NCI-H2107 treated with DMSO at 0.1 percent for 48 hours (cell line): ENCODE results near the gene MYO1G.
"Not testable (repeated sequence)": the region's sequence is repeated elsewhere in the genome, so short reads cannot be mapped to it uniquely, and the experiment has no call there.

Source experiments
- DNase-seq: peaks from one replicate; lab custom pipeline; 2025; ENCODE audit not compliant: unreplicated experiment; lab: John Stamatoyannopoulos, UW

Gene MYO1G

DNA sequence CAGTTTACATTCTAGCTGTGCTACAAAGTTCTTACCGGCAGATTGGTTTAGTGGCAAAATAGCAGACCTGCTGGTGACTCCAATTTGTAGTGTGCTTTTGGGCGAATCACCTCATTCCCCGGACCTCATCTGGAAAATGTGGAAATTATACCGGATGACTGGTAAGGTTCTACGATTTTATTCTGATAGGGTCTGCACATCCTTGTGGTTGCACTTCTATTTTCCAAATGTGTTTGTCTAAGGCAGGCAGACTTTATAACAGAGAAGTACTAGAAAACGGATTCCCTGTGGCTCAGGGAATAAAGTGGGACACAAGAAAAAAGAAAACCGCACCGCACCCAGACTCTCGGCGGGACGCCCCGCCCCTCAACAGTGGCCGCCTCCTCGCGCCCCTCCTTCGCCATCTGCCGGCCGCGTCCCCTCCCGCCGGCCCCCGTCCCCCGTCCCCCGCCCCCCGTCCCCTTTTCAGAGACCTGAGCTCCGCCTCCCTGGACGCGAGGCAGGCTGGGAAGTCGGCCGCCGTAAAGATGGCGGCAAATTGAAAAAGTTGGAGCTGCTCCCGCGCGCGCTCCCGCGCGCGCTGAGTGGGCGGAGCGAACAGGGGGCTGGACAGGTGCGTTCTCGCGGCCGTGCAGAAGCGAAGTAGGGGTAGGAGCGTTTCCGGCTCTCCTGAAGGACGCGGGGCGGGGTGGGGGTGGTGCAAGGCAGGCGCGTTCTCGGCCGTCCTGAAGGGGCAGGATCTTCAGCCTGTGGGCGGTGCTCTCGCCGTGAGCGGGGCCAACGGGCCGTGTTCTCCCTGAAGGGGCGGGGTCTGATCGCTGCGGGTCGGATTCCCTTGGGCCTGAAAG is 20.7 kb upstream of the MYO1G start:
- DNase-seq = peak; percentile 96

DNA sequence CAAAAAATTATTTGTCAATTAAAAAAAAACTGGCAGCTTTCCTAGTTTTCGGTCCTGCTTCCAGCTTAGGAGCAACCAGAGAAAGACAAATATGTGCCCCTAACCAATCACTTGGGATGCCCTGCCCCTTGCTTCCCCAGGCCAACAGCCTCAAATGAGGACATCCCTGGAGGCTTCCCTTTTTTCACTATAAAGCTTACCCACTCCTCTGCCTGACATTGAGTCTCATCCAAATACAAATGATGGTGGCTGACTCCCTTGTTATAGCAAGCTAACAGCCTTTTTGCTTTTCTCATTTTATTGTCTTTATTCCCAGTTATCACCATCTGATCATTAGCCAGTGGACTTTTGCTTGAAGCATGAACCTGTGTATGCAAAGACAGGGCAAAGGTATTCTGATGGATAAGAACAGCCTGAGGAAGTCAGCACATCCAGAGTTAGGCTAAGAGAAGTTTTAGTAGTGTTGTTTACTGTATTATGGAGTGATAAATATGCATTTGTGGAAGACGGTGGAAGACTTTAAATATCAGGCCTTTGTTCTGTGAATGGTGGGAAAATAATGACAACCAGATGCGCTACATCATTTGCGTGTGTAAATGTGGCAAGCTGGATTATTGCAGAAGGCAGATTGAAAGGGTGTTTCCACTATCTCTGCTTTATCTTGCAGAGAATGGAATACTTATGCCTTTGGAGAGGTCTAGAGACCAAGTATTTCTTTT is 19.5 kb upstream of the MYO1G start:
- no peak for DNase-seq

DNA sequence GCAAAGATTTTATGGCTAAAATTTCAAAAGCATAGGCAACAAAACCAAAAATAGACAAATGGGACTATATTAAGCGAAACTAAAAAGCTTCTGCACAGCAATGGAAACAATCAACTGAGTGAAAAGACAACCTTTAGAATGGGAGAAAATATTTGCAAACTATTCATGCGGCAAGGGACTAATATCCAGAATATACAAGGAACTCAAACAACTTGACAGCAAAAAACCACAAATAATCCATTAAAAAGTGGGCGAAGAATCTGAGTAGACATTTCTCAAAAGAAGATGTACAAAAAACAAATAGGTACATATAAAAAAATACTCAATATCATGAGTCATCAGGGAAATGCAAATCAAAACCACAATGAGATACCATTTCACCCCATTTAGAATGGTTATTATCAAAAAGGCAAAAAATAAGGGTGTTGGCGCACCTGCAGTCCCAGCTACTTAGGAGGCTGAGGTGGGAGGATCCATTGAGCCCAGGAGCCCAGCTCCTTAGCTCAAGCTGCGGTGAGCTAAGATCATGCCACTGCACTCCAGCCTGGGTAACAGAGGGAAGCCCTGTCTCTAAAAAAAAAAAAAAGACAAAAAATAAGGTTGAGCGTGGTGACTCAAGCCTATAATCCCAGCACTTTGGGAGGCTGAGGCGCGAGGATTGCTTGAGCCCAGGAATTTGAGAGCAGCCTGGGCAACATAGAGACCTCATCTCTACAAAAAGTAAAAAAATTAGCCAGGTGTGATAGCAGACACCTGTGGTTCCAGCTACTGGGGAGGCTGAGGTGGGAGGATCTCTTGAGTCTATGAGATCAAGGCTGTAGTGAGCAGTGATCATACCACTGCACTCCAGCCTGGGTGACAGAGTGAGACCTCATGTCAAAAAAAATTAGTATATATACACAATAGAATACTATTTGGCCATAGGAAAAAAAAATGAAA is 17.0 kb upstream of the MYO1G start:
- DNase-seq = no peak

DNA sequence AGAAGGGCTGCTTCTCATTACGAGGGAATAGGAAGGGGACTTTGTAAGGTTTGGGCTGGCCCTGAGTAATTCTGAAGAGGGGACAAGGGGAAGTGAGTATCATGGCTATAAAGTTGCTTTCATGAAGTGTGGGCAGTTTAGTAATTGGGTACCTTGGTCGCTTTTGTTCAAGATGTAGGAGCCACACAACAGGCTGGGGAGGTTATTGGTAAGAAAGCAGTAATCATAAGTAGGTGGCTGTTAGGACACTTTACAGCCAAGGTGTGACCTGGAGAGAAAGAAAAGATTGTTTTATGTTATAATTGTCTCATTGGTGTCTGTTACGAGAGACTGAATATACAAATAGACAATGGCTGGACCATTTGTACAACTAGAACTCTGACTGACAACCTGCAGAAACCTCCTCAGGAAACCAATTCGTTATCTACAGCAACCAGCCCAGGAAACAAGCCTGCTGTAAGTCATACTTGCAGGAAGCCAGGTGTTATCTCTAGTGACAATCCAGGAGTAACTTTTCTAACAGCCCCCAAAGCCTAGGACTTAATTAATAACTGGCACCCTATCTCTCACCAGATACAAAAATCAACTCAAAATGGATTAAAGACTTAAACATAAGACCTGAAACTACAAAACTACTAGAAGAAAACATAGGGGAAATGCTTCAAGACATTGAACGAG is 16.2 kb upstream of the MYO1G start:
- no peak for DNase-seq

GRCh38 chr7:44992004-44992795 is 13.4 kb upstream of the MYO1G start:
- DNase-seq = not testable (repeated sequence)

GRCh38 chr7:44990109-44991023 is 11.6 kb upstream of the MYO1G start:
- DNase-seq = no peak

GRCh38 chr7:44989132-44989531 is 10.3 kb upstream of the MYO1G start:
- DNase-seq = no peak

DNA sequence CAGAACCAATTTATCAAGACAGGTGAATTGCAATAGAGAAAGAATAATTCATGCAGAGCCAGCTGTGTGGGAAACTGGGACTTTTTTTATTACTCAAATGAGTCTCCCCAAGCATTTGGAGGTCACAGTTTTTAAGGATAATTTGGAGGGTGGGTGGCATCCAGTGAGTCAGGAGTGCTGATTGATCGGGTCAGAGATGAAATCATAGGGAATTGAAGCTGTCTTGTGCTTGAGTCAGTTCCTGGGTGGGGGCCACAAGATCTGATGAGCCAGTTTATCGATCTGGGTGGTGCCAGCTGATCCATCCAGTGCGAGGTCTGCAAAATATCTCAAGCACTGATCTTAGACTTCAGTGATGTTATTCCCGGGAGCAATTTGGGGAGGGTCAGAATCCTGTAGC is 9.9 kb upstream of the MYO1G start:
- no peak for DNase-seq

GRCh38 chr7:44987996-44988395 is 9.2 kb upstream of the MYO1G start:
- DNase-seq = no peak

DNA sequence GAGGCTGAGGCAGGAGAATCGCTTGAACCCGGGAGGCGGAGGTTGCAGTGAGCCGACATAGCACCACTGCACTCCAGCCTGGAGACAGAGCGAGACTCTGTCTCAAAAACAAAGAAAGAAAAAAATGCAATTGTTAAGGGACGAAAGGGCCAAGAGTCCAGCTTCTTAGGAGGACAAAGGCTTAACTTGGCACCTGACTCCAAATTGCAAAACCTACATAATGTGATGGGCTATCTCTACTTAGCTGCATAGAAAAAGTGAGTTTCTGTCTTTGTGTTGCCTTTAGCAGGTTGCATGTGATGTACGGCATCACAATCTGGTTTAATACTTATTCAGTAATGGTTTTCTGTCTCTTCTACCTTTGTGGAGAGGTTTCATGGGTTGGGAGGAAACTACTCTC is 8.6 kb upstream of the MYO1G start:
- DNase-seq = no peak

- DNase-seq = peak; percentile 84
Observed at GRCh38 chr7:44986218-44987053, 7.6 kb upstream of the MYO1G start.

DNA sequence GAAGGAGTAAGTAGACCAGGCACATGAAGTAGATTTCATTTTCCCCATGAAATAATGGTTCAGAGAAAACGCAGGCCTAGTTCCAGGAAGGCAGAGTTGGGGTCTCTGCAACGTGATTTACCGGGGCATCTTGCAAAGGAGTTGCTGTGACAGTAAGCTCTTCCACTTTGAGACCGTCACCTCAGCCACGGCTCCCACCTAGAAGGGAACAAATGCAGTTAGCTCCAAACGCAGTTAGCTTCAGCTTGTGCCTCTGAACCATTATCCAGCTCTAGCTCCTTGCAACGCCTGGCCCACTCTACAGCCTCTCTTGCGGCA is 7.0 kb upstream of the MYO1G start:
- no peak for DNase-seq

DNA sequence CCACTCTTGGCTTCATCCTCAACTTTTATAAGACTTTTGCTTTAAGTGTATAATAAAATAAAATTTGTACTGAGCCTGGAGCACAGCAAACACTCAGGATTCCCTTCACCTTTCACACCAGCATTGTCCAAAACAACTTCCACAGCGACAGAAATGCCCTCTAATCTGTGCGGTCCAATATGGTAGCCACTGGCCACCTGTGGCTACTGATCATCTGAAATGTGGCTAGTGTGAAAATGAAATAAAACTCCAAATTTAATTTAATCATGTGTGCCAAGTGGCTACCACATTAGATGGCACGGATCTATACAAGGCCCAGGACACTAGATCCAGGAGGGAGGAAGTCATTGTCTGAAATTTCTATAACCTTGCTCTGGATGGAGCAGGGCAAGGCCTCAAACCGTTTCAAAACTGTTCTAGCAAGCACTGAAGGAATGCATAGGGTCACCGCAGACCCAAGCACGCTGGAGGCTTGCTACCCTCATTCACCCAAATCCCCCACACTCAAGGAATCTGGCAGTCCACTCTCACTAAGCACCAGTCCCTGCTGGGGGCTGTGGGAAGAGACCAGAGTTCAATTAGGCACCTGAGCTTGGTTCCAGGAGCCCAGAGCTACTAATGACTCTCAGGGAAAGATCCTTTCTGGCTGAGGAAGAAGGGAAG is 6.3 kb upstream of the MYO1G start:
- no peak for DNase-seq

DNA sequence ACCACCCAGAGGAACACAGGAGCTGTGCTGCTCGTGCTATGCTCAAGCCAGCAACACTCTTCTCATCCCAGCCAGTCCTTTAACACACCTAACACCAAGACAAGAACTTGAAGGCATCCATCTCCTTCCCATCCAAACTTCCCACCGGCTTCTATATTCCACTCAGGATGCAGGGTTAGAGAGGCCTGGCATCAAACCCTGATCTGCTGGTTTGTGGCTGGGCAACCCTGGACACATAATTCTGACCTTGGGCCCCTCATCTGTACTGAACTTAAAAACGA is 5.6 kb upstream of the MYO1G start:
- no peak for DNase-seq

- no peak for DNase-seq
Observed at GRCh38 chr7:44983742-44984477, 5.1 kb upstream of the MYO1G start.

GRCh38 chr7:44982970-44983369 is 4.2 kb upstream of the MYO1G start:
- no peak for DNase-seq

DNA sequence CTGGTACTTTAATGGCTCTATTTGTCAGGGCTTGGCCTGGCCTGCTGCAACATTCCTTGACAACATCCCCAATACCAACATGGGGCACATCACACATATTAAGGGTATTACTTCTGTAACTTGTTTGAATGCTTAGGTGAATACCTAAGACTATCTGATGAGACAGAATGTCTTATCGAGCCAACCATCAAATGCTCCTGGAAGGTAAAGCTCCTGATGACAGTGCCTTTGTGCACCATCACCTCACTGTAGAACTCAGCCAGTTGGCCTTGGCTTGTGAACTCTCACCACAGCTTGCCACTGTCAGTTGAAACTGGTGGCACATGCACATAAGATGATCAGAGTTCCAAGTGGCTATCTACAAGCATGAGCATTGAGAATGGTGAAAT is 3.7 kb upstream of the MYO1G start:
- no peak for DNase-seq
